Neural cell (in vitro differentiated cells): ENCODE measurements around the gene ING4. TPM values are rescaled to one million over a fixed set of nuclear protein-coding genes. Genes with fewer than 3 reads are reported as not detected.
A peak's percentile ranks its signal among the peaks of the same experiment; 100 is the strongest.

Experiments
- H2AFZ ChIP-seq: fragments of 200-600, 300-800 bp; sonication (generic), shearing (Covaris generic); 2 replicates; pipeline ENCODE4 v1.6.0; 2014; ENCODE audit warnings: low read depth, mild to moderate bottlenecking, antibody characterized with exemption, low read length, moderate library complexity
- H3F3A ChIP-seq: fragments of 200-600 bp; shearing (Covaris generic); 2 replicates; pipeline ENCODE4 v1.6.1; 2016; ENCODE audit warnings: mild to moderate bottlenecking, moderate library complexity, mixed read lengths, antibody characterized with exemption, low read length; ENCODE audit not compliant: insufficient read depth, poor library complexity, severe bottlenecking
- H3K27ac ChIP-seq: fragments of 200-600, 300-800 bp; sonication (generic), shearing (Covaris generic); 2 replicates; pipeline ENCODE4 v1.5.1; 2014; ENCODE audit warnings: mild to moderate bottlenecking, low read length, moderate library complexity
- H3K27me3 ChIP-seq: fragments of 300-800, 200-600 bp; sonication (generic), shearing (Covaris generic); 2 replicates; pipeline ENCODE4 v1.6.0; 2014; ENCODE audit warnings: mild to moderate bottlenecking, low read depth, low read length, moderate library complexity; ENCODE audit not compliant: insufficient read depth
- H3K36me3 ChIP-seq: fragments of 300-800, 200-600 bp; sonication (generic), shearing (Covaris generic); 2 replicates; pipeline ENCODE4 v1.5.1; 2014; ENCODE audit warnings: mild to moderate bottlenecking, antibody characterized with exemption, low read length, moderate library complexity; ENCODE audit not compliant: insufficient read depth
- H3K4me2 ChIP-seq: fragments of 300-800, 200-600 bp; sonication (generic), shearing (Covaris generic); 2 replicates; pipeline ENCODE4 v1.6.0; 2014; ENCODE audit warnings: mild to moderate bottlenecking, low read length
- H3K4me3 ChIP-seq: fragments of 300-800, 200-600 bp; sonication (generic), shearing (Covaris generic); 2 replicates; pipeline ENCODE4 v1.5.1; 2014; ENCODE audit warnings: mild to moderate bottlenecking, low read length, moderate library complexity
- H3K79me2 ChIP-seq: fragments of 200-600 bp; shearing (Covaris generic); replicated peaks from 2 replicates; pipeline ENCODE4 v1.6.0; 2014; ENCODE audit warnings: mild to moderate bottlenecking, low read length, moderate library complexity; ENCODE audit not compliant: insufficient read depth
- H3K9ac ChIP-seq: fragments of 300-800, 200-600 bp; sonication (generic), shearing (Covaris generic); 2 replicates; pipeline ENCODE4 v1.6.1; 2016; ENCODE audit warnings: mild to moderate bottlenecking, low read length, mixed read lengths
- H3K9me2 ChIP-seq: fragments of 200-600 bp; shearing (Covaris generic); 2 replicates; pipeline ENCODE4 v1.6.1; 2016; ENCODE audit warnings: mild to moderate bottlenecking, low read length, mixed read lengths; ENCODE audit not compliant: insufficient read depth
- H3K9me3 ChIP-seq: fragments of 200-600, 300-800 bp; sonication (generic), shearing (Covaris generic); 2 replicates; pipeline ENCODE4 v1.6.1; 2016; ENCODE audit warnings: mild to moderate bottlenecking, mixed run types, low read length, moderate library complexity, mixed read lengths
- H4K20me1 ChIP-seq: fragments of 200-600 bp; shearing (Covaris generic); 2 replicates; pipeline ENCODE4 v1.6.1; 2016; ENCODE audit warnings: mild to moderate bottlenecking, mixed run types; ENCODE audit not compliant: insufficient read depth
- CTCF ChIP-seq: fragments of 450-650 bp; IDR thresholded peaks from 2 replicates; pipeline ENCODE4 v1.5.1; 2014; ENCODE audit warnings: antibody characterized with exemption, mild to moderate bottlenecking, moderate library complexity; ENCODE audit not compliant: poor library complexity, severe bottlenecking
- EP300 ChIP-seq: fragments of 450-650 bp; conservative IDR thresholded peaks from 2 replicates; pipeline ENCODE4 v1.6.1; 2014; ENCODE audit warnings: antibody characterized with exemption, mild to moderate bottlenecking, moderate library complexity; ENCODE audit not compliant: poor library complexity, severe bottlenecking
- EZH2 ChIP-seq: fragments of 200-600, 300-800 bp; shearing (Covaris generic), sonication (generic); IDR thresholded peaks from 2 replicates; pipeline ENCODE4 v1.6.1; 2014; ENCODE audit warnings: antibody characterized with exemption, low read length, borderline replicate concordance, mild to moderate bottlenecking; ENCODE audit not compliant: insufficient read depth, poor library complexity, severe bottlenecking
- POLR2AphosphoS5 ChIP-seq: IDR thresholded peaks from 2 replicates; pipeline ENCODE4 v1.6.1; 2012
- RAD21 ChIP-seq: fragments of 450-650 bp; conservative IDR thresholded peaks from 2 replicates; pipeline ENCODE4 v1.6.1; 2014; ENCODE audit warnings: antibody characterized with exemption, mild to moderate bottlenecking, moderate library complexity
- REST ChIP-seq: IDR thresholded peaks from 2 replicates; pipeline ENCODE4 v1.6.1; 2012; ENCODE audit warnings: borderline replicate concordance
- SMC3 ChIP-seq: fragments of 450-650 bp; conservative IDR thresholded peaks from 2 replicates; pipeline ENCODE4 v1.6.1; 2014; ENCODE audit warnings: antibody characterized with exemption, mild to moderate bottlenecking, moderate library complexity; ENCODE audit not compliant: poor library complexity
- TAF1 ChIP-seq: IDR thresholded peaks from 2 replicates; pipeline ENCODE4 v1.6.1; 2012; ENCODE audit warnings: low read depth
- polyA plus RNA-seq: library from polyadenylated mRNA; depleted of rRNA; stranded (reverse); fragments of >200 nt; gene quantifications from 2 replicates; pipeline ENCODE4 v1.2.3, GENCODE V29; 2014
- small RNA-seq, 3 experiments: library from RNA; depleted of rRNA; stranded (forward); fragments of <200 nt; gene quantifications; one replicate each; pipeline ENCODE3, GENCODE V24; 2012

ING4 gene
- polyA plus RNA-seq, 1 donor from 2014 or later: 540 TPM

- Histone ChIP-seq H4K20me1 (peaks cover 20% of the 10 kb centered on the region), H3K9ac (peak overlapping the region; percentile 95), H3K27ac (peak overlapping the region; percentile 5)
Measured at GRCh38 chr12:6604259-6605029, 58.5 kb downstream of the ING4 start.

GRCh38 chr12:6603095-6603567 lies 59.8 kb downstream of the ING4 start:
- no peaks in the 10 kb centered on the region for H3K27me3 ChIP-seq
- H3K27ac ChIP-seq: no peak overlapping the region
- peak overlapping the region; percentile 59 for H3K4me2 ChIP-seq
- no peak overlapping the region for H2AFZ ChIP-seq
- no peak for TF ChIP-seq SMC3
- no peak for TF ChIP-seq POLR2AphosphoS5
- TF ChIP-seq EZH2: no peak
- TF ChIP-seq EP300: no peak
- no peaks in the 10 kb centered on the region for H3F3A ChIP-seq
- H3K9me2 ChIP-seq: no peaks in the 10 kb centered on the region
- no peaks in the 10 kb centered on the region for H3K36me3 ChIP-seq
- H4K20me1 ChIP-seq: peaks cover 20% of the 10 kb centered on the region
- H3K9ac ChIP-seq: peak overlapping the region; percentile 34
- H3K4me3 ChIP-seq: peak overlapping the region; percentile 69
- H3K79me2 ChIP-seq: peaks cover 55% of the 10 kb centered on the region
- H3K9me3 ChIP-seq: no peaks in the 10 kb centered on the region

More at GRCh38 chr12:6604259-6605029, 58.5 kb downstream of the ING4 start:
- Histone ChIP-seq H3K9me2 (no peaks in the 10 kb centered on the region), H3K4me3 (peak overlapping the region; percentile 69), H3K36me3 (no peaks in the 10 kb centered on the region), H2AFZ (no peak overlapping the region), H3K9me3 (no peaks in the 10 kb centered on the region), H3K4me2 (peak overlapping the region; percentile 59), H3F3A (no peaks in the 10 kb centered on the region), H3K27me3 (no peaks in the 10 kb centered on the region), H3K79me2 (peaks cover 53% of the 10 kb centered on the region)
- TF ChIP-seq CTCF: no peak

- Histone ChIP-seq H3K36me3 (no peaks in the 10 kb centered on the region), H3K9ac (no peak overlapping the region), H3K9me2 (no peaks in the 10 kb centered on the region), H3K27me3 (no peaks in the 10 kb centered on the region), H3K9me3 (no peaks in the 10 kb centered on the region), H3F3A (no peaks in the 10 kb centered on the region), H3K4me3 (peak overlapping the region; percentile 69), H2AFZ (no peak overlapping the region), H4K20me1 (peaks cover 20% of the 10 kb centered on the region), H3K79me2 (peaks cover 60% of the 10 kb centered on the region), H3K4me2 (no peak overlapping the region), H3K27ac (no peak overlapping the region)
- TF ChIP-seq TAF1 (no peak), RAD21 (no peak), REST (no peak)
Measured at GRCh38 chr12:6602526-6602925, 60.4 kb downstream of the ING4 start.

Small RNAs within 50 kb of the gene (small RNA-seq; reads per million reads assigned to genes)
- gene RNU6-781P: 0 reads per million in 3 experiments

Other genes with a start within 250 kb of the ING4 start
- not detected in 2 replicates for gene CD27, start 218.2 kb downstream of the ING4 start, polyA plus RNA-seq
- not detected in 2 replicates for gene TAPBPL, start 211.1 kb downstream of the ING4 start, polyA plus RNA-seq
- gene VAMP1, start 192.4 kb downstream of the ING4 start, polyA plus RNA-seq: 4.3 and 6.7 TPM in 2 replicates
- 111 and 117 TPM in 2 replicates for gene MRPL51, start 169.9 kb downstream of the ING4 start, polyA plus RNA-seq
- 4.5 and 5.6 TPM in 2 replicates for gene NCAPD2, start 169.0 kb downstream of the ING4 start, polyA plus RNA-seq
- 1,673 and 1,838 TPM in 2 replicates for gene GAPDH, start 128.6 kb downstream of the ING4 start, polyA plus RNA-seq
- gene IFFO1, start 107.1 kb downstream of the ING4 start, polyA plus RNA-seq: 12.0 and 16.9 TPM in 2 replicates
- gene NOP2, start 94.8 kb downstream of the ING4 start, polyA plus RNA-seq: 30.7 and 38.8 TPM in 2 replicates
- gene CHD4, start 55.7 kb downstream of the ING4 start, polyA plus RNA-seq: 146 and 173 TPM in 2 replicates
- 0.48 TPM in 1 of 2 replicates, not detected in the other for gene LPAR5, start 27.2 kb downstream of the ING4 start, polyA plus RNA-seq
- 1.6 and 4.7 TPM in 2 replicates for gene ACRBP, start 15.7 kb downstream of the ING4 start, polyA plus RNA-seq
- gene ZNF384, start 26.3 kb upstream of the ING4 start, polyA plus RNA-seq: 25.8 and 30.2 TPM in 2 replicates
- gene PIANP, start 37.7 kb upstream of the ING4 start, polyA plus RNA-seq: 2.1 and 4.4 TPM in 2 replicates
- gene COPS7A, start 60.9 kb upstream of the ING4 start, polyA plus RNA-seq: 45.8 and 50.2 TPM in 2 replicates
- 134 and 176 TPM in 2 replicates for gene MLF2, start 90.0 kb upstream of the ING4 start, polyA plus RNA-seq
- 504 and 557 TPM in 2 replicates for gene PTMS, start 103.2 kb upstream of the ING4 start, polyA plus RNA-seq
- 1.4 and 2.0 TPM in 2 replicates for gene LAG3, start 109.4 kb upstream of the ING4 start, polyA plus RNA-seq
- not detected in 2 replicates for gene CD4, start 126.4 kb upstream of the ING4 start, polyA plus RNA-seq
- 82.8 and 117 TPM in 2 replicates for gene GPR162, start 158.7 kb upstream of the ING4 start, polyA plus RNA-seq
- gene P3H3, start 165.3 kb upstream of the ING4 start, polyA plus RNA-seq: 58.9 and 66.1 TPM in 2 replicates
- gene GNB3, start 177.8 kb upstream of the ING4 start, polyA plus RNA-seq: 18.8 and 19.0 TPM in 2 replicates
- gene CDCA3, start 188.2 kb upstream of the ING4 start, polyA plus RNA-seq: 4.1 and 7.3 TPM in 2 replicates
- 120 and 130 TPM in 2 replicates for gene USP5, start 189.0 kb upstream of the ING4 start, polyA plus RNA-seq
- gene TPI1, start 204.4 kb upstream of the ING4 start, polyA plus RNA-seq: 288 and 292 TPM in 2 replicates
- 12.8 and 14.2 TPM in 2 replicates for gene SPSB2, start 210.2 kb upstream of the ING4 start, polyA plus RNA-seq
- 13.6 and 20.5 TPM in 2 replicates for gene LRRC23, start 241.7 kb upstream of the ING4 start, polyA plus RNA-seq